NCI-H187 treated with DMSO at 0.1 percent for 48 hours (cell line): ENCODE results near the gene OCA2.

Experiments
- DNase-seq: peaks from one replicate; lab custom pipeline; 2025; lab: John Stamatoyannopoulos, UW

OCA2 gene

GRCh38 chr15:27817258-27817657 lies 281.9 kb downstream of the OCA2 start:
- no peak for DNase-seq

GRCh38 chr15:27816790-27817189 lies 282.3 kb downstream of the OCA2 start:
- DNase-seq, result no peak

- DNase-seq, result no peak
Observed at GRCh38 chr15:27815035-27815434, 284.1 kb downstream of the OCA2 start.

GRCh38 chr15:27813139-27813538 lies 286.0 kb downstream of the OCA2 start:
- no peak for DNase-seq

GRCh38 chr15:27808182-27808581 lies 290.9 kb downstream of the OCA2 start:
- no peak for DNase-seq

- no peak for DNase-seq
Observed at GRCh38 chr15:27807335-27807734, 291.8 kb downstream of the OCA2 start.

GRCh38 chr15:27806396-27806795 lies 292.7 kb downstream of the OCA2 start:
- DNase-seq, result no peak

GRCh38 chr15:27805261-27806220 lies 293.6 kb downstream of the OCA2 start:
- no peak for DNase-seq

- no peak for DNase-seq
Observed at GRCh38 chr15:27804569-27805260, 294.4 kb downstream of the OCA2 start.

- no peak for DNase-seq
Observed at GRCh38 chr15:27798807-27799206, 300.3 kb downstream of the OCA2 start.

- no peak for DNase-seq
Observed at GRCh38 chr15:27797765-27798164, 301.4 kb downstream of the OCA2 start.

- DNase-seq, result no peak
Observed at GRCh38 chr15:27796405-27797320, 302.5 kb downstream of the OCA2 start.

- DNase-seq, result no peak
Observed at GRCh38 chr15:27792756-27793264, 306.3 kb downstream of the OCA2 start.

- no peak for DNase-seq
Observed at GRCh38 chr15:27790270-27790669, 308.8 kb downstream of the OCA2 start.

- DNase-seq, result no peak
Observed at GRCh38 chr15:27787931-27788330, 311.2 kb downstream of the OCA2 start.

GRCh38 chr15:27784107-27784506 lies 315.0 kb downstream of the OCA2 start:
- DNase-seq, result no peak

- DNase-seq, result no peak
Observed at GRCh38 chr15:27783678-27784077, 315.4 kb downstream of the OCA2 start.

GRCh38 chr15:27782125-27782524 lies 317.0 kb downstream of the OCA2 start:
- DNase-seq, result no peak

- DNase-seq, result no peak
Observed at GRCh38 chr15:27776501-27776900, 322.6 kb downstream of the OCA2 start.

- no peak for DNase-seq
Observed at GRCh38 chr15:27774638-27775037, 324.5 kb downstream of the OCA2 start.

- no peak for DNase-seq
Observed at GRCh38 chr15:27774191-27774590, 324.9 kb downstream of the OCA2 start.

GRCh38 chr15:27771892-27772291 lies 327.2 kb downstream of the OCA2 start:
- no peak for DNase-seq
